Activated naive CD4-positive, alpha-beta T cell treated with anti-CD3 and anti-CD28 coated beads, Interleukin-2, amount 50 U/mL, for 72 hours (primary cell): ENCODE measurements around the gene ATRAID. TPM values are rescaled to one million over a fixed set of nuclear protein-coding genes. Genes with fewer than 3 reads are reported as not detected.

Experiments used
- ATAC-seq, 2 donors: fragments of 150-1000 bp; cut with Tn5 transposase; 2 replicates each; pipeline ENCODE4 v1.10.0; 2021; ENCODE audit warnings: mild to moderate bottlenecking in 2 of 2, moderate library complexity in 2 of 2
- DNase-seq, 2 donors: peaks; one replicate each; pipeline ENCODE4 v3.0.0; 2021 to 2022; ENCODE audit warnings: low spot score in 2 of 2
- H3K27ac Mint-ChIP-seq, 2 donors: one replicate each; pipeline ENCODE4 v1.8.0; 2022; ENCODE audit warnings: mild to moderate bottlenecking in 2 of 2, mixed read lengths in 2 of 2
- H3K36me3 Mint-ChIP-seq, 2 donors: one replicate each; pipeline ENCODE4 v1.8.0; 2022; ENCODE audit warnings: mixed read lengths in 2 of 2
- H3K9me3 Mint-ChIP-seq, 2 donors: one replicate each; pipeline ENCODE4 v1.8.0; 2022; ENCODE audit warnings: mixed read lengths in 2 of 2
- total RNA-seq, 2 donors: library from RNA; stranded (reverse); gene quantifications; one replicate each; pipeline ENCODE4 v1.2.3, GENCODE V29; 2022

The ATRAID gene
- total RNA-seq, 2 donors from 2014 or later, result 58.8 to 59.1 TPM

GRCh38 chr2:27255660-27256059, 43.8 kb downstream of the ATRAID start:
- no peaks in the 10 kb centered on the region for H3K9me3 Mint-ChIP-seq

DNA sequence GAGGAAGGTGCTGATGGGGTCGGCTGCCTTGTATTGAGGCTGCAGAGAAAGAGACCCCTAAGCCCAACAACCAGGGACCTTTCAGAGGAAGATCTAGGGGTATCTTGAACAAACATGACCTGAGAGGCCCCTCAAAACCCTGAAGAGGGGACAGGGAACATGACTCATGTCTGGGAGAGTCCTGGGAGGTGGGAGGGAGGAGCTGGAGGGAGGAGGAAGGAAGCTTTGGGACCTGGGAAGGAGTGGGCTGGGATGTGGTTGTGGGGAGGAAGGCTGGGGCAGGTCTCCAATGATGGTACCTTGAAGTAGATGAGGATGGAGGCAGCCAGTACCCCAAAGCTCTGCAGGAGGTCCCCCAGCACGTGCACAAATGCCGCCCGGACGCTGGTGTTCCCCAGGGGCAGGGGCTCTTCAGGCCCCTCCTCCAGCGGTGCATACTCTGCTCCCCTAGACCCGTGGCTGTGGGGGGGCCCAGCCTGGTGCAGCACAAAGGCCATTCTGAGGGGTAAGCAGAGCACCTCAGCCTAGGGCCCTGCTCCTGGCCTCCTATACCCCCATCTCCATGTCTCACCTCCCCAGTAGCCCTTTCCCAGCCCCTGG, 45.1 kb downstream of the ATRAID start:
- DNase-seq, result no peak
- Mint-ChIP-seq H3K27ac (no peak overlapping the region), H3K36me3 (peaks cover 0 to 5% of the 10 kb centered on the region in 2 donors), H3K9me3 (no peaks in the 10 kb centered on the region)
- ATAC-seq, result no peak

More at GRCh38 chr2:27255660-27256059, 43.8 kb downstream of the ATRAID start:
- peaks cover 0 to under 1% of the 10 kb centered on the region in 2 donors for H3K36me3 Mint-ChIP-seq
- DNase-seq (no peak), ATAC-seq (no peak)
- H3K27ac Mint-ChIP-seq, result no peak overlapping the region

DNA sequence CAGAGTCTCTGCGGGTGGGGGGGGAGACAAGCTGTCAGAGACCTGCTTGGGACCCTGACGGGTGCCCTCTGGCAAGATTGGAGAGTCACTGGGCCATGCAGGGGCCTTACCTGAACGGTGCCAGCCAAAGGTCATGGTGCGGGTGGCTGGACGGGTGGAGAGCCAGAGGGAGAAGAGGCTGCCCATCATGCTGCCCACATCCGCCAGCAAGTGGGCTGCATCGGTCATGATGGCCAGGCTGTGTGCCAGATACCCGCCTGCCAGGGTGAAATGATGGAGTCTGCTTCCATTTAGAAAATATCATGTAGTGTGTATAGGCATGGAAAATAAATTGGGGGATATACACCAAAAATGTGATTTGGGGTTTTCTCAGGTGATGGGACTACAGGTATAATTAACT, 46.2 kb downstream of the ATRAID start:
- no peak overlapping the region for H3K27ac Mint-ChIP-seq

DNA sequence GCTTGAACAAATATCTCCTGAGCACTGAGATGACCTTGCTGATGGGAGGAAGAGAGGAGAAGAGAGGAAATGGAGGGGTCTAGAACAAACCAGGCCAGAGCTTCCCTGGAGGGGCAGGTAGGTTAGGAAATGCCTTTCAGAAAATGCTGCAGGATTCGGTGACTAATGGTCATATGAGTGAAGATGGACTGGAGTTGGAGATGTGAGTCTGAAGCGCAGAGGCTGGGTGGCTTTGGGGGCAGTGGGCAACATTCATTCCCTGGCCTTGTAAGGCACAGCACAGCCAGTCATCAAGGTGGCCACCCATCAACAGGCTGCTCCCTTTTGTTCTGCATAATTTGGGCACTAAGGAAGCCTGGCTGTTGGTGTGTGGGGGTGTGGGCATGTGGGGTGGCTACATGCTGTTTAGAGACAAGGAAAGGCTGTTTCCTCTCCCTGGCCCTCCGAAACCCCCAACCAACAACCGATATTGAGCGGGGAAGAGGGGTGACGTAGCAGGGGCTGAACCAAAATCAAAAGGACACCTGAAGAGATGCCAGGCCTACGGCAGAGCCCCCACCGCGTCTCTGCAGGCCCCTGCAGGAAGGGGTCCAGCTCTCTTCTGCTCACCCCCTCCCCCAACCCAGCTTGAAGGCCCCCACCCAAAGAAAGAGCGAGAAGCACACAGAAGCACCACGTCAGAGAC, 49.5 kb downstream of the ATRAID start:
- Mint-ChIP-seq H3K9me3 (no peaks in the 10 kb centered on the region), H3K27ac (no peak overlapping the region), H3K36me3 (peaks cover 5% of the 10 kb centered on the region in 2 donors)
- DNase-seq, result no peak
- no peak for ATAC-seq

More for the DNA sequence above, 46.2 kb downstream of the ATRAID start:
- no peak for DNase-seq
- Mint-ChIP-seq H3K9me3 (no peaks in the 10 kb centered on the region), H3K36me3 (peaks cover under 1 to 5% of the 10 kb centered on the region in 2 donors)
- ATAC-seq, result no peak

GRCh38 chr2:27261926-27262298, 50.1 kb downstream of the ATRAID start:
- Mint-ChIP-seq H3K36me3 (peaks cover 5% of the 10 kb centered on the region in 2 donors), H3K27ac (no peak overlapping the region), H3K9me3 (no peaks in the 10 kb centered on the region)
- ATAC-seq (peak in 1 of 2 donors; percentile 9), DNase-seq (no peak)

- DNase-seq (peak in 1 of 2 donors; percentile 72), ATAC-seq (peak; percentile 23 to 83)
- no peak within 1 kb of the TSS for H3K27ac Mint-ChIP-seq
- peaks cover 5% of the 10 kb centered on the region in 2 donors for H3K36me3 Mint-ChIP-seq
- no peaks in the 10 kb centered on the region for H3K9me3 Mint-ChIP-seq
Measured at GRCh38 chr2:27262379-27263286, 50.8 kb downstream of the ATRAID start, which contains the start of gene SLC30A3. TSS of gene SLC30A3 (minus strand) at chr2:27263047. CDS start at chr2:27262906, 141 bp downstream.

DNA sequence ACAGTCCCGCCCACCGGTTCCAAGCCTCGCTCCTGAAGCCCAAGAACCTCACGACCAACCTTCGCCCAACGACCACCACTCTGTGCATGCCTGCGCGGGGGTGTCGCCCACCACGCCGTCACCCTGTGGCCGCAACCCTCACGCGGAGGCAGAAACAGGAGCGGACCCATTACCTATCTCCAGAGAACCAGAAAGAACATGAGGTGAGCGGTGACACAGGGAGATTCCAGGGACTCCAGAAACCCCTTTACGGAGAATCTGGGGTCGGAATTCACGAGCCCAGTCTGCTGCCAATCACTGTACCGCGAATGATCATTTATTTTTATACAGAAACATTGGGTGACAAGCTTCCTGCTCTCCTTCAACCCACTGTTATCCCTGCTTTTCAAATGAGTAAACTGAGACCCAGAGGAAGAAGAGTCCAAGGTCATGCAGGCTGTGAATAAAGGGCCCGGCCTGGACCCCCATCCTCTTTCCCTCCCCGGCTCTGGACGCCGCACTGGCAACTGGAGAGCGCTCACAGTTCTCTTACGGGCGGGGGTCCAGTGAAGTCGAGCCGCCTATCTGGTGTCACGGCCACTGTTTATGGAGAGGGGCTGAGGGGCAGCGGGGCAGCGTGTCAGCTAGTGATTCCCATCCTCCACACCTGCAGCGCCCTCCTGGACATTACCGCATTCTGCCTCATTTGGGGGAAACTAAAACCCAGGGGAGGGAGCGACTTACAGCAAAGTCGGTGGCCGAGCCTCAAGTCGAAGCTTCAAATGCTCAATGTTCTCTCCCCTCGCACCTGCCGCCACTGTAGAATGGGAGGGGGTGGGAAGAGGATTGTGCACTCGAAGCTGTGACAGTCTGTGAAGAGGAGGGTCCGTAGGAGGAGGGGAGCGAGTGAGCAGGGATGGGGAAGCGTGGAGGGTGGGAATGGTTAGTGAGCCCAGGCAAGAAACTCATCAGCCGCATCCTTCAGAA, 51.7 kb downstream of the ATRAID start:
- no peak overlapping the region for H3K27ac Mint-ChIP-seq
- no peak for DNase-seq
- no peak for ATAC-seq
- no peaks in the 10 kb centered on the region for H3K9me3 Mint-ChIP-seq
- peaks cover 5% of the 10 kb centered on the region in 2 donors for H3K36me3 Mint-ChIP-seq

DNA sequence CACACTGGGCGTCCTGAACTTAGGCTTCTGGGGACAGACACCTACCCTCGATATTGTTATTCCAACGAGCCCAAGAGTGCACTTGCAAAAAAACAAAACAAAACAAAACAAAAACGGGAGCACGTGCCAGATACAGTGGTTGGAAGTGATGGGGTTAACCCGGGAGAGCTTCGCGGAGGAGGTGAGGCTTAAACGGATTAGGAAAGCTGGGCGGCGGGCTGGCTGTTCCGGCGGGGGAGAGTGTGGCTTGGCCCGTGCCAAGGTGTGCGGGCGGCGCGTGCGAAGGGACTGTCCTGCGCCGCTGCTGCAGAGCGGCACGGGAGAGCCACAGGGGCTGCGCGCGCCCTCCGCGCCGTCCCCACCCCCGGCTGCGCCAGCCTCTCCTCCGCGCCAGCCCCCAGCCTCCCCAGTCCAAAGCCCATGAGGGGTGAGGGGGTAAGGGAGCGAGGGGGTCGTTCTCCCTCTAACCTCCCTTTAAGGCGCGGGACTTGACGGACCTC, 52.5 kb downstream of the ATRAID start:
- Mint-ChIP-seq H3K36me3 (peaks cover 5% of the 10 kb centered on the region in 2 donors), H3K9me3 (no peaks in the 10 kb centered on the region), H3K27ac (no peak overlapping the region)
- ATAC-seq (peak; percentile 44 to 64), DNase-seq (peak in 1 of 2 donors; percentile 16)

DNA sequence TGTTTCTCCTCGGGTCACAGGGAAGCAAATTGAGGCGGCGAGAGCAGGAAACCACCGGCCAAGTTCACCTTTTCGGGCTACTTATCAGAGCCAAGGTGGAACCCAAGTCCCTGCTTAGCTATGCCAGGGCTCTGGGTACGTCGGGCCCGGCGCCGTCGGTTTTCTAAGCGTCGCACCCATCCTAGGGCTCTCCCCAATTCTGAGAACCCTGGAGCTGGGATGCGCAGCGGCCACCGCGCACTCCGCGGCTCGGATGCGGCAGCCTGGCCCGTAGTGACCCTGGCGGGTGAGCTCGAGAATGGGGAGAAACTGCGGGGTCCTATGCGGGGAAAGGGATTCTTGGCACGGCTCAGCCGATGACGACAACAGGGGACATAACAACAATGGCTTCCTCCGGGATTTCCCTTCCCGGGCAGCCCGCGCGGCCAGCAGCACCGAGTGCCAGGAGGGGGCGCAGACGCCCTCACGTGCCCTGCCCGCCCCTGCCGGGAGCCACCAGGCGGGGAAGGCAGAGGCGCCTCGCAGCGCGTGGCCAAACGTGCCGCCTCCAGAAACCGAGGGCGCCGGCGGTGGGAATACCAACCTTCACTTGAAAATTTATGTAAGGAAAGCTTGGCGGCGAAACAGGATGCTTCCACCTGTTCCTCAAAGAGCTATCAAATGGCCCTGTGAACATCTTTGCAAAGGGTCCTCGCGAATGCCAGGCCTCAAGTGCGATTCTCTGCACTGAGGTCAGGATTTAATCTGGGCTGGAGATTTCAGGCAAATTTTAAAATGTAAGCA, 53.1 kb downstream of the ATRAID start:
- ATAC-seq (peak; percentile 46 to 78), DNase-seq (peak; percentile 47 to 67)
- Mint-ChIP-seq H3K36me3 (peaks cover 5% of the 10 kb centered on the region in 2 donors), H3K27ac (no peak overlapping the region), H3K9me3 (no peaks in the 10 kb centered on the region)

- H3K36me3 Mint-ChIP-seq, result peaks cover 5% of the 10 kb centered on the region in 2 donors
- ATAC-seq, result no peak
- no peaks in the 10 kb centered on the region for H3K9me3 Mint-ChIP-seq
- no peak for DNase-seq
- H3K27ac Mint-ChIP-seq, result no peak overlapping the region
Measured at GRCh38 chr2:27265536-27265870, 53.7 kb downstream of the ATRAID start.

Other genes starting within 250 kb of the ATRAID start
- 1 to 10 TPM; 4.0 to 4.2 TPM for gene MAPRE3, start 241.4 kb upstream of the ATRAID start, total RNA-seq
- gene TMEM214, start 179.1 kb upstream of the ATRAID start, total RNA-seq, result 10 to 100 TPM; 54.3 to 68.0 TPM
- 10 to 100 TPM; 14.1 to 21.6 TPM for gene AGBL5, start 160.4 kb upstream of the ATRAID start, total RNA-seq
- 100 to 1,000 TPM; 263 to 344 TPM for gene OST4, start 140.4 kb upstream of the ATRAID start, total RNA-seq
- under 1 TPM; 0.52 to 0.78 TPM for gene EMILIN1, start 133.4 kb upstream of the ATRAID start, total RNA-seq
- 10 to 100 TPM; 10.6 to 16.3 TPM for gene KHK, start 125.3 kb upstream of the ATRAID start, total RNA-seq
- 10 to 100 TPM in 1 of 2 donors, under 1 TPM in 1; 0.50 to 15.8 TPM for gene CGREF1, start 92.9 kb upstream of the ATRAID start, total RNA-seq
- under 1 TPM; 0.43 to 0.56 TPM for gene ABHD1, start 88.2 kb upstream of the ATRAID start, total RNA-seq
- 10 to 100 TPM; 49.8 to 52.9 TPM for gene PREB, start 77.4 kb upstream of the ATRAID start, total RNA-seq
- not detected for gene PRR30, start 72.6 kb upstream of the ATRAID start, total RNA-seq
- gene TCF23, start 63.0 kb upstream of the ATRAID start, total RNA-seq, result under 1 TPM in 1 of 2 donors, not detected in 1; 0.07 TPM
- gene SLC5A6, start 227 bp downstream of the ATRAID start, total RNA-seq, result 10 to 100 TPM; 40.7 to 42.0 TPM
- 10 to 100 TPM; 85.2 to 86.3 TPM for gene CAD, start 5.3 kb downstream of the ATRAID start, total RNA-seq
- under 1 TPM; 0.68 to 0.88 TPM for gene SLC30A3, start 51.0 kb downstream of the ATRAID start, total RNA-seq
- gene DNAJC5G, start 63.4 kb downstream of the ATRAID start, total RNA-seq, result not detected
- gene TRIM54, start 70.4 kb downstream of the ATRAID start, total RNA-seq, result not detected
- gene UCN, start 96.4 kb downstream of the ATRAID start, total RNA-seq, result 1 to 10 TPM; 1.6 to 3.6 TPM
- 100 to 1,000 TPM in 1 of 2 donors, 10 to 100 TPM in 1; 90.1 to 111 TPM for gene MPV17, start 111.1 kb downstream of the ATRAID start, total RNA-seq
- 10 to 100 TPM; 62.1 to 76.0 TPM for gene GTF3C2, start 144.7 kb downstream of the ATRAID start, total RNA-seq
- gene EIF2B4, start 158.3 kb downstream of the ATRAID start, total RNA-seq, result 10 to 100 TPM; 34.2 to 51.1 TPM
- 10 to 100 TPM; 56.4 to 82.1 TPM for gene SNX17, start 158.6 kb downstream of the ATRAID start, total RNA-seq
- gene ZNF513, start 168.7 kb downstream of the ATRAID start, total RNA-seq, result 10 to 100 TPM; 10.7 to 12.4 TPM
- gene PPM1G, start 197.6 kb downstream of the ATRAID start, total RNA-seq, result 100 to 1,000 TPM; 122 to 127 TPM
- gene NRBP1, start 216.6 kb downstream of the ATRAID start, total RNA-seq, result 10 to 100 TPM; 76.0 to 80.8 TPM
- 1 to 10 TPM; 7.9 to 8.3 TPM for gene KRTCAP3, start 230.3 kb downstream of the ATRAID start, total RNA-seq